H1 (cell line): ENCODE measurements around the gene COG7.

Source experiments
- CEBPB ChIP-seq: IDR thresholded peaks from 2 replicates; pipeline ENCODE4 v1.6.1; 2012; ENCODE audit warnings: low read depth, low read length
- JUND ChIP-seq: IDR thresholded peaks from 2 replicates; pipeline ENCODE4 v1.6.1; 2011; ENCODE audit warnings: mild to moderate bottlenecking, improper control_type of control experiment, low read length
- NRF1 ChIP-seq: IDR thresholded peaks from 2 replicates; pipeline ENCODE4 v1.6.1; 2011; ENCODE audit warnings: mild to moderate bottlenecking, low read depth, low read length, improper control_type of control experiment
- USF2 ChIP-seq: IDR thresholded peaks from 2 replicates; pipeline ENCODE4 v1.6.1; 2011; ENCODE audit warnings: low read length, improper control_type of control experiment

GRCh38 chr16:23391381-23392222 is 61.4 kb downstream of the COG7 start:
- no peak for TF ChIP-seq CEBPB
- no peak for TF ChIP-seq JUND
- no peak for TF ChIP-seq NRF1
- no peak for TF ChIP-seq USF2
